Neural progenitor cell (in vitro differentiated cells): ENCODE results near the gene MMP20.

Source experiments
- CTCF ChIP-seq: fragments of 200-600 bp; sonication (generic); IDR thresholded peaks from 2 replicates; pipeline ENCODE4 v1.5.1; 2017; ENCODE audit warnings: antibody characterized with exemption, mild to moderate bottlenecking
- EZH2 ChIP-seq: fragments of 200-600 bp; sonication (generic); IDR thresholded peaks from 2 replicates; pipeline ENCODE4 v1.6.1; 2017; ENCODE audit warnings: antibody characterized with exemption, mild to moderate bottlenecking, moderate library complexity
- EZH2phosphoT487 ChIP-seq: fragments of 200-600 bp; sonication (generic); IDR thresholded peaks from 2 replicates; pipeline ENCODE4 v1.6.1; 2017; ENCODE audit warnings: antibody characterized with exemption

GRCh38 chr11:102551169-102551781 is 73.9 kb downstream of the MMP20 start:
- TF ChIP-seq CTCF, result no peak
- no peak for TF ChIP-seq EZH2
- no peak for TF ChIP-seq EZH2phosphoT487
